ENCODE measurements around the gene MACROH2A2. TPM values are rescaled to one million over a fixed set of nuclear protein-coding genes. Genes with fewer than 3 reads are reported as not detected.

MACROH2A2 gene
- total and polyA plus RNA-seq, 2 of the 13 experiments (the other 11 are each of a cell fraction or from before 2014, with no cell fraction given) = 9.8 to 43.1 TPM

- no peak for TF ChIP-seq HBP1 (CRISPR knock-in tag; IDR thresholded peaks at IDR 0.05; ENCODE audit: low read depth)
- TF ChIP-seq ISL2 (CRISPR knock-in tag; IDR thresholded peaks at IDR 0.05) = peak; percentile 67; the same call in 1 of the 2 replicates
- TF ChIP-seq FOXP4 (CRISPR knock-in tag; IDR thresholded peaks at IDR 0.05) = 0 out of 2 replicates have a peak, but pooled peaks have one; percentile 28
- no peak for TF ChIP-seq KAT2B (IDR thresholded peaks at IDR 0.05; ENCODE audit: borderline replicate concordance, low read depth, low read length)
- no peak for TF ChIP-seq JUND (CRISPR knock-in tag; IDR thresholded peaks at IDR 0.05)
- 0 out of 2 replicates have a peak, but pooled peaks have one; percentile 51 for TF ChIP-seq ZNF709 (CRISPR knock-in tag; IDR thresholded peaks at IDR 0.05)
- TF ChIP-seq BRCA1 (CRISPR knock-in tag; IDR thresholded peaks at IDR 0.05) = peak; percentile 86; the same call in 1 of the 2 replicates
- no peak for TF ChIP-seq PLSCR1 (CRISPR knock-in tag; IDR thresholded peaks at IDR 0.05; ENCODE audit: borderline replicate concordance)
- no peak for TF ChIP-seq ZNF562 (CRISPR knock-in tag; IDR thresholded peaks at IDR 0.05; ENCODE audit: borderline replicate concordance)
- TF ChIP-seq ZNF503 (CRISPR knock-in tag; IDR thresholded peaks at IDR 0.05) = peak; percentile 71
- no peak for TF ChIP-seq SMARCC2 (IDR thresholded peaks at IDR 0.05)
- peak; percentile 58; the same call in 1 of the 2 replicates for TF ChIP-seq FOXK1 (CRISPR knock-in tag; IDR thresholded peaks at IDR 0.05; ENCODE audit: borderline replicate concordance, low read depth)
- TF ChIP-seq ZGPAT (CRISPR knock-in tag; IDR thresholded peaks at IDR 0.05) = peak; percentile 70
- TF ChIP-seq USF2 (IDR thresholded peaks at IDR 0.05; ENCODE audit: low read depth, low read length) = no peak
- TF ChIP-seq USF2 (CRISPR knock-in tag; IDR thresholded peaks at IDR 0.05; ENCODE audit: borderline replicate concordance) = peak; percentile 14; the same call in 1 of the 2 replicates
- no peak for TF ChIP-seq EZH2 (conservative IDR thresholded peaks at IDR 0.05; ENCODE audit: low read depth, low read length)
- TF ChIP-seq NCOR1 (IDR thresholded peaks at IDR 0.05; ENCODE audit: borderline replicate concordance, low read length) = peak; percentile 59; the same call in 1 of the 2 replicates
These were observed 56.6 kb downstream of the MACROH2A2 start (continued) for GRCh38 chr10:70109064-70109729.
